Neural cell (in vitro differentiated cells): Measurements from ENCODE around the gene MANF. TPM values are rescaled to one million over a fixed set of nuclear protein-coding genes. Genes with fewer than 3 reads are reported as not detected.

Experiments
- H2AFZ ChIP-seq: fragments of 200-600, 300-800 bp; sonication (generic), shearing (Covaris generic); 2 replicates; pipeline ENCODE4 v1.6.0; 2014; ENCODE audit warnings: low read depth, mild to moderate bottlenecking, antibody characterized with exemption, low read length, moderate library complexity
- H3F3A ChIP-seq: fragments of 200-600 bp; shearing (Covaris generic); 2 replicates; pipeline ENCODE4 v1.6.1; 2016; ENCODE audit warnings: mild to moderate bottlenecking, moderate library complexity, mixed read lengths, antibody characterized with exemption, low read length; ENCODE audit not compliant: insufficient read depth, poor library complexity, severe bottlenecking
- H3K27ac ChIP-seq: fragments of 200-600, 300-800 bp; sonication (generic), shearing (Covaris generic); 2 replicates; pipeline ENCODE4 v1.5.1; 2014; ENCODE audit warnings: mild to moderate bottlenecking, low read length, moderate library complexity
- H3K27me3 ChIP-seq: fragments of 300-800, 200-600 bp; sonication (generic), shearing (Covaris generic); 2 replicates; pipeline ENCODE4 v1.6.0; 2014; ENCODE audit warnings: mild to moderate bottlenecking, low read depth, low read length, moderate library complexity; ENCODE audit not compliant: insufficient read depth
- H3K36me3 ChIP-seq: fragments of 300-800, 200-600 bp; sonication (generic), shearing (Covaris generic); 2 replicates; pipeline ENCODE4 v1.5.1; 2014; ENCODE audit warnings: mild to moderate bottlenecking, antibody characterized with exemption, low read length, moderate library complexity; ENCODE audit not compliant: insufficient read depth
- H3K4me2 ChIP-seq: fragments of 300-800, 200-600 bp; sonication (generic), shearing (Covaris generic); 2 replicates; pipeline ENCODE4 v1.6.0; 2014; ENCODE audit warnings: mild to moderate bottlenecking, low read length
- H3K4me3 ChIP-seq: fragments of 300-800, 200-600 bp; sonication (generic), shearing (Covaris generic); 2 replicates; pipeline ENCODE4 v1.5.1; 2014; ENCODE audit warnings: mild to moderate bottlenecking, low read length, moderate library complexity
- H3K79me2 ChIP-seq: fragments of 200-600 bp; shearing (Covaris generic); replicated peaks from 2 replicates; pipeline ENCODE4 v1.6.0; 2014; ENCODE audit warnings: mild to moderate bottlenecking, low read length, moderate library complexity; ENCODE audit not compliant: insufficient read depth
- H3K9ac ChIP-seq: fragments of 300-800, 200-600 bp; sonication (generic), shearing (Covaris generic); 2 replicates; pipeline ENCODE4 v1.6.1; 2016; ENCODE audit warnings: mild to moderate bottlenecking, low read length, mixed read lengths
- H3K9me2 ChIP-seq: fragments of 200-600 bp; shearing (Covaris generic); 2 replicates; pipeline ENCODE4 v1.6.1; 2016; ENCODE audit warnings: mild to moderate bottlenecking, low read length, mixed read lengths; ENCODE audit not compliant: insufficient read depth
- H3K9me3 ChIP-seq: fragments of 200-600, 300-800 bp; sonication (generic), shearing (Covaris generic); 2 replicates; pipeline ENCODE4 v1.6.1; 2016; ENCODE audit warnings: mild to moderate bottlenecking, mixed run types, low read length, moderate library complexity, mixed read lengths
- H4K20me1 ChIP-seq: fragments of 200-600 bp; shearing (Covaris generic); 2 replicates; pipeline ENCODE4 v1.6.1; 2016; ENCODE audit warnings: mild to moderate bottlenecking, mixed run types; ENCODE audit not compliant: insufficient read depth
- CTCF ChIP-seq: fragments of 450-650 bp; IDR thresholded peaks from 2 replicates; pipeline ENCODE4 v1.5.1; 2014; ENCODE audit warnings: antibody characterized with exemption, mild to moderate bottlenecking, moderate library complexity; ENCODE audit not compliant: poor library complexity, severe bottlenecking
- EP300 ChIP-seq: fragments of 450-650 bp; conservative IDR thresholded peaks from 2 replicates; pipeline ENCODE4 v1.6.1; 2014; ENCODE audit warnings: antibody characterized with exemption, mild to moderate bottlenecking, moderate library complexity; ENCODE audit not compliant: poor library complexity, severe bottlenecking
- EZH2 ChIP-seq: fragments of 200-600, 300-800 bp; shearing (Covaris generic), sonication (generic); IDR thresholded peaks from 2 replicates; pipeline ENCODE4 v1.6.1; 2014; ENCODE audit warnings: antibody characterized with exemption, low read length, borderline replicate concordance, mild to moderate bottlenecking; ENCODE audit not compliant: insufficient read depth, poor library complexity, severe bottlenecking
- MXI1 ChIP-seq: fragments of 450-650 bp; conservative IDR thresholded peaks from 2 replicates; pipeline ENCODE4 v1.6.1; 2014; ENCODE audit warnings: antibody characterized with exemption, mild to moderate bottlenecking; ENCODE audit not compliant: poor library complexity, severe bottlenecking
- POLR2AphosphoS5 ChIP-seq: IDR thresholded peaks from 2 replicates; pipeline ENCODE4 v1.6.1; 2012
- RAD21 ChIP-seq: fragments of 450-650 bp; conservative IDR thresholded peaks from 2 replicates; pipeline ENCODE4 v1.6.1; 2014; ENCODE audit warnings: antibody characterized with exemption, mild to moderate bottlenecking, moderate library complexity
- REST ChIP-seq: IDR thresholded peaks from 2 replicates; pipeline ENCODE4 v1.6.1; 2012; ENCODE audit warnings: borderline replicate concordance
- TAF1 ChIP-seq: IDR thresholded peaks from 2 replicates; pipeline ENCODE4 v1.6.1; 2012; ENCODE audit warnings: low read depth
- polyA plus RNA-seq: library from polyadenylated mRNA; depleted of rRNA; stranded (reverse); fragments of >200 nt; gene quantifications from 2 replicates; pipeline ENCODE4 v1.2.3, GENCODE V29; 2014

Gene MANF
- polyA plus RNA-seq, 1 donor from 2014 or later, result 77.3 TPM

GRCh38 chr3:51337666-51338065, 47.4 kb upstream of the MANF start:
- Histone ChIP-seq H3K36me3 (peaks cover 7% of the 10 kb centered on the region), H2AFZ (no peak overlapping the region), H3F3A (no peaks in the 10 kb centered on the region), H3K4me3 (no peak overlapping the region), H3K27ac (no peak overlapping the region), H3K27me3 (no peaks in the 10 kb centered on the region), H3K79me2 (no peaks in the 10 kb centered on the region), H3K4me2 (no peak overlapping the region), H3K9ac (no peak overlapping the region), H3K9me3 (no peaks in the 10 kb centered on the region), H4K20me1 (no peaks in the 10 kb centered on the region), H3K9me2 (no peaks in the 10 kb centered on the region)
- TF ChIP-seq REST (no peak), CTCF (no peak), POLR2AphosphoS5 (no peak), MXI1 (no peak), EP300 (no peak), EZH2 (no peak), TAF1 (no peak)

- Histone ChIP-seq H3F3A (no peaks in the 10 kb centered on the region), H2AFZ (no peak overlapping the region), H3K27ac (no peak overlapping the region), H3K4me3 (no peak overlapping the region), H4K20me1 (no peaks in the 10 kb centered on the region), H3K9ac (no peak overlapping the region), H3K79me2 (no peaks in the 10 kb centered on the region), H3K9me2 (no peaks in the 10 kb centered on the region), H3K9me3 (no peaks in the 10 kb centered on the region), H3K27me3 (no peaks in the 10 kb centered on the region), H3K36me3 (no peaks in the 10 kb centered on the region), H3K4me2 (no peak overlapping the region)
- no peak for TF ChIP-seq REST
- no peak for TF ChIP-seq POLR2AphosphoS5
- no peak for TF ChIP-seq RAD21
- no peak for TF ChIP-seq EZH2
Observed at GRCh38 chr3:51338632-51339031, 46.5 kb upstream of the MANF start.
